Inferior parietal cortex (tissue), 1 donor: ENCODE data around the gene ZDHHC16.
A peak's percentile ranks its signal among the peaks of the same experiment; 100 is the strongest.
"Not testable (repeated sequence)": the region's sequence is repeated elsewhere in the genome, so short reads cannot be mapped to it uniquely, and the experiment has no call there.

Source experiments
- DNase-seq: peaks from one replicate; pipeline ENCODE4 v3.0.0-alpha.2; 2016; ENCODE audit errors: extremely low spot score

ZDHHC16 gene

GRCh38 chr10:97479410-97479809 is 33.4 kb downstream of the ZDHHC16 start:
- not testable (repeated sequence) for DNase-seq

- DNase-seq = no peak
Observed at GRCh38 chr10:97479939-97480338, 34.0 kb downstream of the ZDHHC16 start.

- no peak for DNase-seq
Observed at GRCh38 chr10:97481071-97481470, 35.1 kb downstream of the ZDHHC16 start.

GRCh38 chr10:97482381-97482780 is 36.4 kb downstream of the ZDHHC16 start:
- no peak for DNase-seq

GRCh38 chr10:97483506-97483905 is 37.5 kb downstream of the ZDHHC16 start:
- no peak for DNase-seq

GRCh38 chr10:97483921-97484320 is 37.9 kb downstream of the ZDHHC16 start:
- DNase-seq = no peak

GRCh38 chr10:97485647-97486281 is 39.8 kb downstream of the ZDHHC16 start:
- no peak for DNase-seq

- peak; percentile 59 for DNase-seq
Observed at GRCh38 chr10:97490592-97490991, 44.6 kb downstream of the ZDHHC16 start.

- peak; percentile 68 for DNase-seq
Observed at GRCh38 chr10:97494151-97494550, 48.2 kb downstream of the ZDHHC16 start.

- DNase-seq = no peak
Observed at GRCh38 chr10:97494863-97495506, 49.0 kb downstream of the ZDHHC16 start.

- peak; percentile 71 for DNase-seq
Observed at GRCh38 chr10:97497572-97498075, 51.6 kb downstream of the ZDHHC16 start.

- DNase-seq = peak; percentile 95
Observed at GRCh38 chr10:97498076-97498840, 52.3 kb downstream of the ZDHHC16 start, which contains the start of gene MMS19. TSS of gene MMS19 (minus strand) at chr10:97498422. CDS start at chr10:97498384, 38 bp downstream.

GRCh38 chr10:97498841-97499560 is 53.0 kb downstream of the ZDHHC16 start, which contains the start of gene UBTD1:
TSS of gene UBTD1 (plus strand) at chr10:97498924. CDS start at chr10:97499204, 280 bp downstream.
- no peak for DNase-seq

GRCh38 chr10:97499561-97500296 is 53.8 kb downstream of the ZDHHC16 start:
- peak; percentile 23 for DNase-seq

GRCh38 chr10:97500297-97500575 is 54.3 kb downstream of the ZDHHC16 start:
- DNase-seq = no peak

- no peak for DNase-seq
Observed at GRCh38 chr10:97502916-97503315, 56.9 kb downstream of the ZDHHC16 start.

- DNase-seq = no peak
Observed at GRCh38 chr10:97503406-97503805, 57.4 kb downstream of the ZDHHC16 start.

- no peak for DNase-seq
Observed at GRCh38 chr10:97505152-97505551, 59.2 kb downstream of the ZDHHC16 start.

- no peak for DNase-seq
Observed at GRCh38 chr10:97506199-97506991, 60.4 kb downstream of the ZDHHC16 start.
